Spinal cord (tissue), 10 donors: ENCODE measurements around the gene SIX3. TPM values are rescaled to one million over a fixed set of nuclear protein-coding genes. Genes with fewer than 3 reads are reported as not detected.

ENCODE experiments used
- DNase-seq, 6 donors: peaks; one replicate each; pipeline versions ENCODE4 v3.0.0 to v3.0.0-alpha.2; 2013 to 2015; ENCODE audit warnings: low spot score in 6 of 6, low read depth in 4 of 6
- H3K27ac ChIP-seq: one replicate; pipeline ENCODE4 v1.5.1; 2013; ENCODE audit warnings: low read depth, low read length, control low read depth
- H3K27me3 ChIP-seq: one replicate; pipeline ENCODE4 v1.6.1; 2013; ENCODE audit warnings: low read length; ENCODE audit not compliant: control insufficient read depth, insufficient read depth
- H3K36me3 ChIP-seq: one replicate; pipeline ENCODE4 v1.6.1; 2013; ENCODE audit warnings: low read length; ENCODE audit not compliant: control insufficient read depth, insufficient read depth
- H3K4me1 ChIP-seq: one replicate; pipeline ENCODE4 v1.6.1; 2013; ENCODE audit warnings: low read length; ENCODE audit not compliant: control insufficient read depth, insufficient read depth
- H3K4me3 ChIP-seq: one replicate; pipeline ENCODE4 v1.5.1; 2013; ENCODE audit warnings: low read depth, low read length, control low read depth
- H3K9me3 ChIP-seq: one replicate; pipeline ENCODE4 v1.6.1; 2013; ENCODE audit warnings: low read length; ENCODE audit not compliant: control insufficient read depth, insufficient read depth
- WGBS: methylation state at CpG from one replicate; pipeline ENCODE4 v1.1.5; 2013; ENCODE audit warnings: missing lambda C conversion rate; ENCODE audit not compliant: insufficient coverage; 5-methylcytosine and 5-hydroxymethylcytosine counted together
- polyA plus RNA-seq, 2 donors: library from polyadenylated mRNA; unstranded; fragments of 120-200 nt; gene quantifications; one replicate each; pipeline ENCODE4 v1.2.1, GENCODE V29; 2013; ENCODE audit not compliant: insufficient read length in 2 of 2
- total RNA-seq, 2 donors: library from RNA; depleted of rRNA in 1 of 2; stranded (reverse); fragments of 120-200 nt in 1 of 2; fragments of >200 nt in 1 of 2; gene quantifications; one replicate each; pipeline versions ENCODE4 v1.2.3 to v1.2.4, GENCODE V29; 2013 to 2014
- donor health status: healthy.

The SIX3 gene
- total and polyA plus RNA-seq, 4 donors = 0.28 TPM; not detected in 3

- H3K4me1 ChIP-seq = peaks cover 42% of the 10 kb centered on the region
- no peaks in the 10 kb centered on the region for H3K9me3 ChIP-seq
- 60% methylated on average over 18 of the region's 18 CpGs for WGBS
- H3K36me3 ChIP-seq = no peaks in the 10 kb centered on the region
- H3K4me3 ChIP-seq = no peak overlapping the region
- H3K27ac ChIP-seq = no peak overlapping the region
- peaks cover 100% of the 10 kb centered on the region for H3K27me3 ChIP-seq
- DNase-seq = no peak
These were observed 7.2 kb downstream of the SIX3 start for GRCh38 chr2:44948565-44949328.

- peaks cover 100% of the 10 kb centered on the region for H3K27me3 ChIP-seq
- H3K4me3 ChIP-seq = no peak overlapping the region
- no peaks in the 10 kb centered on the region for H3K9me3 ChIP-seq
- peak in 1 of 6 donors; percentile 69 for DNase-seq
- H3K27ac ChIP-seq = no peak overlapping the region
- peaks cover 37% of the 10 kb centered on the region for H3K4me1 ChIP-seq
- 8% methylated on average over 54 of the region's 54 CpGs for WGBS
- H3K36me3 ChIP-seq = no peaks in the 10 kb centered on the region
These were observed 8.0 kb downstream of the SIX3 start for GRCh38 chr2:44949329-44950151.

GRCh38 chr2:44950646-44951045, 9.1 kb downstream of the SIX3 start:
- H3K4me3 ChIP-seq = no peak overlapping the region
- WGBS = 80% methylated on average over 1 of the region's 3 CpGs
- H3K27me3 ChIP-seq = peaks cover 100% of the 10 kb centered on the region
- no peaks in the 10 kb centered on the region for H3K36me3 ChIP-seq
- no peaks in the 10 kb centered on the region for H3K9me3 ChIP-seq
- peaks cover 44% of the 10 kb centered on the region for H3K4me1 ChIP-seq
- DNase-seq = no peak
- no peak overlapping the region for H3K27ac ChIP-seq

GRCh38 chr2:44951124-44951523, 9.6 kb downstream of the SIX3 start:
- no peak for DNase-seq

GRCh38 chr2:44951714-44952113, 10.2 kb downstream of the SIX3 start:
- 36% methylated on average over 7 of the region's 8 CpGs for WGBS
- Histone ChIP-seq H3K27me3 (peaks cover 100% of the 10 kb centered on the region), H3K27ac (no peak overlapping the region), H3K9me3 (no peaks in the 10 kb centered on the region), H3K4me1 (peaks cover 48% of the 10 kb centered on the region), H3K4me3 (no peak overlapping the region), H3K36me3 (no peaks in the 10 kb centered on the region)
- DNase-seq = peak in 1 of 6 donors; percentile 14

More at GRCh38 chr2:44951124-44951523, 9.6 kb downstream of the SIX3 start:
- peaks cover 100% of the 10 kb centered on the region for H3K27me3 ChIP-seq
- WGBS = 57% methylated on average over 6 of the region's 6 CpGs
- no peaks in the 10 kb centered on the region for H3K9me3 ChIP-seq
- H3K4me1 ChIP-seq = peaks cover 48% of the 10 kb centered on the region
- no peak overlapping the region for H3K4me3 ChIP-seq
- no peaks in the 10 kb centered on the region for H3K36me3 ChIP-seq
- no peak overlapping the region for H3K27ac ChIP-seq

- WGBS = 1% methylated on average over 54 of the region's 59 CpGs
- peaks cover 48% of the 10 kb centered on the region for H3K4me1 ChIP-seq
- H3K36me3 ChIP-seq = no peaks in the 10 kb centered on the region
- no peak overlapping the region for H3K27ac ChIP-seq
- H3K4me3 ChIP-seq = peak overlapping the region; percentile 18
- H3K9me3 ChIP-seq = no peaks in the 10 kb centered on the region
- peak in 4 of 6 donors; percentile 33 to 82 (median 56) for DNase-seq
- peaks cover 97% of the 10 kb centered on the region for H3K27me3 ChIP-seq
These were observed 10.8 kb downstream of the SIX3 start for GRCh38 chr2:44952143-44952805.

GRCh38 chr2:44952806-44953498, 11.4 kb downstream of the SIX3 start:
- WGBS = 5% methylated on average over 31 of the region's 39 CpGs
- Histone ChIP-seq H3K4me1 (peaks cover 48% of the 10 kb centered on the region), H3K4me3 (no peak overlapping the region), H3K27me3 (peaks cover 90% of the 10 kb centered on the region), H3K27ac (no peak overlapping the region), H3K9me3 (no peaks in the 10 kb centered on the region), H3K36me3 (no peaks in the 10 kb centered on the region)
- DNase-seq = peak in 2 of 6 donors; percentile 29 to 53

GRCh38 chr2:44953499-44953883, 12.0 kb downstream of the SIX3 start:
- Histone ChIP-seq H3K36me3 (no peaks in the 10 kb centered on the region), H3K27me3 (peaks cover 89% of the 10 kb centered on the region), H3K4me3 (no peak overlapping the region), H3K4me1 (peaks cover 48% of the 10 kb centered on the region), H3K27ac (no peak overlapping the region), H3K9me3 (no peaks in the 10 kb centered on the region)
- no peak for DNase-seq
- 8% methylated on average over 5 of the region's 8 CpGs for WGBS

GRCh38 chr2:44954447-44954888, 13.0 kb downstream of the SIX3 start:
- peaks cover 42% of the 10 kb centered on the region for H3K4me1 ChIP-seq
- no peak for DNase-seq
- WGBS = 4% methylated on average over 24 of the region's 25 CpGs
- H3K27ac ChIP-seq = no peak overlapping the region
- H3K36me3 ChIP-seq = no peaks in the 10 kb centered on the region
- peaks cover 83% of the 10 kb centered on the region for H3K27me3 ChIP-seq
- H3K4me3 ChIP-seq = peak overlapping the region; percentile 6
- H3K9me3 ChIP-seq = no peaks in the 10 kb centered on the region
